Thyroid gland (tissue), 4 donors: Measurements from ENCODE around the gene GUCY1A2.

Experiments
- CTCF ChIP-seq, 6 experiments: fragments of 200-600 bp in 3 of 6; fragments of 450-650 bp in 3 of 6; sonication (generic) in 3 of 6; IDR thresholded peaks; one replicate each; pipeline ENCODE4 v1.5.1; 2016 to 2019; ENCODE audit warnings: antibody characterized with exemption in 6 of 6, mild to moderate bottlenecking in 2 of 6, inconsistent platforms in 1 of 6, moderate library complexity in 1 of 6
- POLR2A ChIP-seq, 2 donors: fragments of 450-650 bp; IDR thresholded peaks; one replicate each; pipeline ENCODE4 v1.6.1; 2017; ENCODE audit warnings: antibody characterized with exemption in 2 of 2, mild to moderate bottlenecking in 2 of 2, moderate library complexity in 1 of 2

- no peak for TF ChIP-seq POLR2A (IDR thresholded peaks at IDR 0.05)
- TF ChIP-seq CTCF (IDR thresholded peaks at IDR 0.05): no peak
Measured at GRCh38 chr11:106920899-106921509, 97.3 kb downstream of the GUCY1A2 start.
